WTC11 (cell line): Measurements from ENCODE around the gene ASIC3.

Source experiments
- CREM ChIP-seq: sonication (generic); formaldehyde crosslinking; IDR thresholded peaks from 2 replicates; pipeline ENCODE4 v1.8.1; 2022; ENCODE audit warnings: mild to moderate bottlenecking, missing genetic modification reagents, moderate library complexity
- CTCF ChIP-seq: fragments of 200-600 bp; IDR thresholded peaks from 2 replicates; pipeline ENCODE4 v1.8.0; 2022; ENCODE audit warnings: antibody characterized with exemption
- ERG ChIP-seq: fragments of 250-450 bp; sonication (Bioruptor Pico); IDR thresholded peaks from 2 replicates; pipeline ENCODE4 v1.8.0; 2021; ENCODE audit warnings: mild to moderate bottlenecking
- ESRRA ChIP-seq: sonication (generic); formaldehyde crosslinking; IDR thresholded peaks from 2 replicates; pipeline ENCODE4 v1.8.1; 2022; ENCODE audit warnings: mild to moderate bottlenecking, missing genetic modification reagents, borderline replicate concordance
- PREB ChIP-seq: sonication (generic); formaldehyde crosslinking; IDR thresholded peaks from 2 replicates; pipeline ENCODE4 v1.8.1; 2022; ENCODE audit warnings: mild to moderate bottlenecking, missing genetic modification reagents, moderate library complexity, borderline replicate concordance
- SOX15 ChIP-seq: fragments of 250-450 bp; sonication (Bioruptor Pico); IDR thresholded peaks from 2 replicates; pipeline ENCODE4 v1.9.0; 2021; ENCODE audit warnings: mild to moderate bottlenecking
- USF2 ChIP-seq: sonication (generic); formaldehyde crosslinking; IDR thresholded peaks from 2 replicates; pipeline ENCODE4 v1.8.1; 2023; ENCODE audit warnings: mild to moderate bottlenecking, missing genetic modification reagents, moderate library complexity
- ZNF317 ChIP-seq: sonication (generic); formaldehyde crosslinking; IDR thresholded peaks from 2 replicates; pipeline ENCODE4 v1.8.1; 2023; ENCODE audit warnings: low read depth, mild to moderate bottlenecking, moderate library complexity, missing genetic modification reagents, borderline replicate concordance

GRCh38 chr7:151043959-151044358 lies 4.4 kb upstream of the ASIC3 start:
- TF ChIP-seq SOX15 (CRISPR knock-in tag) (no peak), CTCF (no peak), CREM (no peak), PREB (CRISPR knock-in tag) (no peak), USF2 (CRISPR knock-in tag) (no peak), ZNF317 (CRISPR knock-in tag) (no peak), ESRRA (no peak), ERG (CRISPR knock-in tag) (no peak)
